Hepatocyte (in vitro differentiated cells): ENCODE results near the gene HNMT.

Source experiments
- EZH2 ChIP-seq: fragments of 200-600 bp; sonication (generic); IDR thresholded peaks from 2 replicates; pipeline ENCODE4 v1.6.1; 2016; ENCODE audit warnings: antibody characterized with exemption, mild to moderate bottlenecking, borderline replicate concordance
- EZH2phosphoT487 ChIP-seq: fragments of 200-600 bp; sonication (generic); IDR thresholded peaks from one replicate; pipeline ENCODE4 v1.6.1; 2018; ENCODE audit warnings: antibody characterized with exemption, mild to moderate bottlenecking, low read depth, moderate library complexity; ENCODE audit not compliant: unreplicated experiment, severe bottlenecking
- TF ChIP-seq, protein P1 (sequence below): fragments of 200-600 bp; sonication (generic); IDR thresholded peaks from 2 replicates; pipeline ENCODE4 v1.5.1; 2016; ENCODE audit warnings: antibody characterized with exemption, mild to moderate bottlenecking; ENCODE audit not compliant: poor library complexity

DNA sequence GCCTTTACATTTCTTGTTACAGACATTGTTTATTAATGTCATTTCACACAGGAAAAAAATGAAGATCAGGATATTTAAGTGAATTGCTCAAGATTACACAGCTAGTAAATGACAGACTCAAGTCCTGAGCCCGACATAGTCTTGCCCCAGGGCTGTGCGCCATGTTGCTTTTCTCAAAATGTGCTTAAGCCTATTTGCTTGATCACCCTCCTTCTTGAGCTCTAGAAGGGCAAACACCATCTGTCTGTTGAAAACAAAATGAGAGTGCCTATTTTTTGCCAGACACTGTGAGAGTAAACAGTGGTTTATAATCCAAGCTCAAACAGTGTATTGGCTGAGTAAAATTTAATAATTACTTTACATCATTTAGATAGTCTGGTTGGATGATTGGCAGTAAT, 34.8 kb upstream of the HNMT start:
- TF ChIP-seq, protein P1, sequence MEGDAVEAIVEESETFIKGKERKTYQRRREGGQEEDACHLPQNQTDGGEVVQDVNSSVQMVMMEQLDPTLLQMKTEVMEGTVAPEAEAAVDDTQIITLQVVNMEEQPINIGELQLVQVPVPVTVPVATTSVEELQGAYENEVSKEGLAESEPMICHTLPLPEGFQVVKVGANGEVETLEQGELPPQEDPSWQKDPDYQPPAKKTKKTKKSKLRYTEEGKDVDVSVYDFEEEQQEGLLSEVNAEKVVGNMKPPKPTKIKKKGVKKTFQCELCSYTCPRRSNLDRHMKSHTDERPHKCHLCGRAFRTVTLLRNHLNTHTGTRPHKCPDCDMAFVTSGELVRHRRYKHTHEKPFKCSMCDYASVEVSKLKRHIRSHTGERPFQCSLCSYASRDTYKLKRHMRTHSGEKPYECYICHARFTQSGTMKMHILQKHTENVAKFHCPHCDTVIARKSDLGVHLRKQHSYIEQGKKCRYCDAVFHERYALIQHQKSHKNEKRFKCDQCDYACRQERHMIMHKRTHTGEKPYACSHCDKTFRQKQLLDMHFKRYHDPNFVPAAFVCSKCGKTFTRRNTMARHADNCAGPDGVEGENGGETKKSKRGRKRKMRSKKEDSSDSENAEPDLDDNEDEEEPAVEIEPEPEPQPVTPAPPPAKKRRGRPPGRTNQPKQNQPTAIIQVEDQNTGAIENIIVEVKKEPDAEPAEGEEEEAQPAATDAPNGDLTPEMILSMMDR, result no peak
- TF ChIP-seq EZH2 (no peak), EZH2phosphoT487 (no peak)
